HG02981 (cell line): Measurements from ENCODE around the gene SEPTIN12.

Experiments
- ATAC-seq: cut with Tn5 transposase; IDR thresholded peaks from one replicate; pipeline ENCODE4 v1.9.1; 2021; ENCODE audit warnings: mild to moderate bottlenecking, moderate library complexity; ENCODE audit not compliant: unreplicated experiment

Gene SEPTIN12

GRCh38 chr16:4803401-4803844 is 15.3 kb upstream of the SEPTIN12 start:
- no peak for ATAC-seq

GRCh38 chr16:4802659-4803287 is 14.6 kb upstream of the SEPTIN12 start:
- ATAC-seq: peak; percentile 93

- ATAC-seq: peak; percentile 41
Measured at GRCh38 chr16:4801962-4802658, 14.0 kb upstream of the SEPTIN12 start, which contains the start of gene ROGDI. TSS of gene ROGDI (minus strand) at chr16:4802633. CDS start at chr16:4802571, 62 bp downstream.

- ATAC-seq: no peak
Measured at GRCh38 chr16:4801051-4801961, 13.2 kb upstream of the SEPTIN12 start.

GRCh38 chr16:4800290-4801041 is 12.3 kb upstream of the SEPTIN12 start:
- ATAC-seq: no peak

GRCh38 chr16:4799171-4799855 is 11.2 kb upstream of the SEPTIN12 start:
- ATAC-seq: no peak

GRCh38 chr16:4798456-4798855 is 10.3 kb upstream of the SEPTIN12 start:
- ATAC-seq: no peak

GRCh38 chr16:4797805-4798252 is 9.7 kb upstream of the SEPTIN12 start:
- ATAC-seq: no peak

GRCh38 chr16:4796982-4797804 is 9.0 kb upstream of the SEPTIN12 start:
- ATAC-seq: no peak

- ATAC-seq: no peak
Measured at GRCh38 chr16:4795828-4796572, 7.9 kb upstream of the SEPTIN12 start.

- no peak for ATAC-seq
Measured at GRCh38 chr16:4795181-4795827, 7.2 kb upstream of the SEPTIN12 start, which contains the start of gene SMIM22. TSS of gene SMIM22 (plus strand) at chr16:4795369. CDS start at chr16:4795735, 366 bp downstream.

- no peak for ATAC-seq
Measured at GRCh38 chr16:4792951-4793513, 4.9 kb upstream of the SEPTIN12 start.

GRCh38 chr16:4790871-4791270 is 2.7 kb upstream of the SEPTIN12 start:
- ATAC-seq: no peak

- no peak for ATAC-seq
Measured at GRCh38 chr16:4790261-4790660, 2.1 kb upstream of the SEPTIN12 start.

GRCh38 chr16:4788910-4789309 is 765 bp upstream of the SEPTIN12 start:
- ATAC-seq: no peak

GRCh38 chr16:4788489-4788889 is 344 bp upstream of the SEPTIN12 start:
- ATAC-seq: no peak

GRCh38 chr16:4787068-4787467 is 1.1 kb downstream of the SEPTIN12 start:
- ATAC-seq: no peak
